ENCODE measurements around the gene PRKAR2A. TPM values are rescaled to one million over a fixed set of nuclear protein-coding genes. Genes with fewer than 3 reads are reported as not detected.
A peak's percentile ranks its signal among the peaks of the same experiment; 100 is the strongest.

PRKAR2A gene
- total RNA-seq, 1 experiment from 2014 or later: 85.4 TPM

GRCh38 chr3:48826451-48826850 lies 21.2 kb downstream of the PRKAR2A start:
- no peak for TF ChIP-seq TCF7L2 (IDR thresholded peaks at IDR 0.05; ENCODE audit: low read depth, low read length)
- no peak for TF ChIP-seq POLR2AphosphoS5 (IDR thresholded peaks at IDR 0.05; ENCODE audit: low read depth, low read length)
- TF ChIP-seq REST (IDR thresholded peaks at IDR 0.05; ENCODE audit: insufficient read depth in 1 of 2, low read depth in 2 of 2, low read length in 1 of 2): no peak
- no peak for TF ChIP-seq CTCF (IDR thresholded peaks at IDR 0.05)
- TF ChIP-seq SIN3A (IDR thresholded peaks at IDR 0.05; ENCODE audit: borderline replicate concordance, insufficient read depth, low read depth, low read length): no peak
- TSS peak; percentile 39 for BruUV-seq (replicated peaks)
- ChIA-PET CTCF (no interaction called here), POLR2A (interaction anchor here (0.8 kb wide), 1 partner anchor 40 kb away, joined by 3 read pairs; no protein-coding TSS in a partner anchor)
- H3K4me3 ChIP-seq (ENCODE audit: low read depth in 2 of 2, low read length in 2 of 2): no peak overlapping the region
- no peaks in the 10 kb centered on the region for H3K9me3 ChIP-seq (ENCODE audit: control insufficient read depth, insufficient read depth, low read depth, low read length)
- no peaks in the 10 kb centered on the region for H3K36me3 ChIP-seq (ENCODE audit: control insufficient read depth, insufficient read depth, low read length)
- DNase-seq (ENCODE audit: low read depth, low spot score) (no peak), ATAC-seq (no peak)
- no peak overlapping the region for H3K27ac ChIP-seq (ENCODE audit: low read length)
- in situ Hi-C loops (cut with HindIII; ENCODE audit: low pct_unique_long_range_greater_than_20kb, low sequenced_read_pairs) (no loop called here), intact Hi-C loops (cut with micrococcal nuclease; ENCODE audit: unreplicated experiment) (no loop called here)
- H3K27me3 ChIP-seq (ENCODE audit: control insufficient read depth, insufficient read depth, low read length): no peaks in the 10 kb centered on the region
- no peaks in the 10 kb centered on the region for H3K4me1 ChIP-seq (ENCODE audit: control insufficient read depth, insufficient read depth, low read length)

- H3K9me3 ChIP-seq (ENCODE audit: control insufficient read depth, insufficient read depth, low read depth, low read length): no peaks in the 10 kb centered on the region
- in situ Hi-C loops (cut with HindIII; ENCODE audit: low pct_unique_long_range_greater_than_20kb, low sequenced_read_pairs): no loop called here
- no peaks in the 10 kb centered on the region for H3K4me1 ChIP-seq (ENCODE audit: control insufficient read depth, insufficient read depth, low read length)
- no peak overlapping the region for H3K27ac ChIP-seq (ENCODE audit: low read length)
- intact Hi-C loops (cut with micrococcal nuclease; ENCODE audit: unreplicated experiment): no loop called here
- H3K36me3 ChIP-seq (ENCODE audit: control insufficient read depth, insufficient read depth, low read length): no peaks in the 10 kb centered on the region
- ChIA-PET CTCF (no interaction called here), POLR2A (no interaction called here)
- H3K4me3 ChIP-seq (ENCODE audit: low read depth in 2 of 2, low read length in 2 of 2): no peak overlapping the region
- DNase-seq (ENCODE audit: low read depth, low spot score) (no peak), ATAC-seq (no peak)
- no peak for TF ChIP-seq TCF7L2 (IDR thresholded peaks at IDR 0.05; ENCODE audit: low read depth, low read length)
- no peak for TF ChIP-seq CTCF (IDR thresholded peaks at IDR 0.05)
- TF ChIP-seq POLR2AphosphoS5 (IDR thresholded peaks at IDR 0.05; ENCODE audit: low read depth, low read length): no peak
- no peak for TF ChIP-seq REST (IDR thresholded peaks at IDR 0.05; ENCODE audit: insufficient read depth in 1 of 2, low read depth in 2 of 2, low read length in 1 of 2)
- no peak for TF ChIP-seq SIN3A (IDR thresholded peaks at IDR 0.05; ENCODE audit: borderline replicate concordance, insufficient read depth, low read depth, low read length)
- no peaks in the 10 kb centered on the region for H3K27me3 ChIP-seq (ENCODE audit: control insufficient read depth, insufficient read depth, low read length)
- BruUV-seq (replicated peaks): no TSS peak
These were observed 26.9 kb downstream of the PRKAR2A start for GRCh38 chr3:48820612-48821324.

All from Panc1 (cell line).